ENCODE results near the gene DNAJC5G. TPM values are rescaled to one million over a fixed set of nuclear protein-coding genes. Genes with fewer than 3 reads are reported as not detected.

The DNAJC5G gene
- polyA plus RNA-seq (ENCODE audit: insufficient read length in 12 of 12), result under 1 TPM in 7 of 12 donors, not detected in 5; 0.14 to 0.74 (median 0.28) TPM
- long read RNA-seq, donor 1, result 0 reads
- long read RNA-seq, donor 2, result 0 reads
- long read RNA-seq, donor 3, result 0 reads
- long read RNA-seq, donor 4, result 0 reads
- long read RNA-seq, donor 5, result 0 reads
- long read RNA-seq, donor 6, result 0 reads
- long read RNA-seq, donor 7, result 0 reads
- long read RNA-seq, donor 8, result 0 reads
- long read RNA-seq, donor 9, result 0 reads
- long read RNA-seq, donor 10, result 0 reads
- long read RNA-seq, donor 11, result 0 reads

DNA sequence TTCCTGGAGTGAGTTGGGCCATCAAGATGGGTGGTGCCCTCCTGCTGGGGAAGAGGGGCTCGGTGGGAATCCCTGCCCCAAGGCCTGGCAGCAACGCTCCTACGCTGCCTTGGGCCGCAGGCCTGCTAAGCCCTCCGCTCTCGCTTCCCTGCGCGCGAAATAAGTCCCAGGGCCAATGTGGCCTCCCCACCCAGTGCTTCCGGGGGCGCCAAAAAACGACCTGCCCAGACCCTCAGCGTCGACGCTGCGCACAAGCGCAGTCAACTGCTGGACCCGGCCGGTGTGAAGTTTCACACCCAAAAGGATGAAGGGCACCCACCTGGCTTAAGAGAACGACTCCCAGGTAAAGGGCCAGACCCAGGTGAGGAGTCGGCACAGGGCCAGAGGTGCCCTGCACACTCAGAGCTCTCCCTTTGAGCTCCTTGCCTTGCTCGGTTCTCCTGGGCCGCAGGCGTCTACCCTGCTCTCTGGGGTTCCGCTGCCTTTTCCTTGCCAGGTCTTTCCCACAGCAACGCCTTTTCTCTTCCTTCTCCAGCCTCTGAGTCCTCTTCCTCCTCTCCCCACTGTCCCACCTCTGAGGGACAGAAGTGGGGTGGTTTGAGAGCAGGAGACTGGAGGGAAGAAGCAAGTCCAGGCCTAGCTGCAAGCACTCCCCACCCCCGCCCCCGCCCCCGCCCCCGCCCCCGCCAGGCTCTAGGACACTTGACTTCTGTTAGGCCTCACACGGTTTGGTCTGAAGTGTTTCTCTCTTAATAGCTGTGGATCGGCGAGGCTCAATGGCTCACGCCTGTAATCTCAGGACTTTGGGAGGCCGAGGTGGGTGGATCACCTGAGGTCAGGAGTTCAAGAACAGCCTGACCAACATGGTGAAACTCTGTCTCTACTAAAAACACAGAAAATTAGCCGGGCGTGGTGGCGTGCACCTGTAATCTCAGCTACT lies at the start of gene DNAJC5G:
TSS of gene DNAJC5G (plus strand) at position 223 of the 940 bp plus-strand sequence. CDS start 1,296 bp downstream, outside the sequence.
- DNase-seq, result no peak

DNA sequence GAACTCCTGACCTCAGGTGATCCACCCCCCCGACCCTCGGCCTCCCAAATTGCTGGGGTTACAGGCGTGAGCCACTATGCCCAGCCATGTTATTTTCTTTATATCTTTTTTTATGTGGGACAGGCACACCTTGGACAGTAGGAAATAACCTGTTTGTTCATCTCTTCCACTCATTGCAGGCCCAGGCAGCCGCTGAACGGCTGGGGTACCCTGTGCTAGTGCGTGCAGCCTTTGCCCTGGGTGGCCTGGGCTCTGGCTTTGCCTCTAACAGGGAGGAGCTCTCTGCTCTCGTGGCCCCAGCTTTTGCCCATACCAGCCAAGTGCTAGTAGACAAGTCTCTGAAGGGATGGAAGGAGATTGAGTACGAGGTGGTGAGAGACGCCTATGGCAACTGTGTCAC lies 49.7 kb upstream of the DNAJC5G start:
- no peak for DNase-seq

- no peak for DNase-seq
These were observed 47.7 kb upstream of the DNAJC5G start for GRCh38 chr2:27227501-27227900.

GRCh38 chr2:27231921-27232320 lies 43.3 kb upstream of the DNAJC5G start:
- DNase-seq, result no peak

- no peak for DNase-seq
These were observed 41.9 kb upstream of the DNAJC5G start for GRCh38 chr2:27233341-27233740.

GRCh38 chr2:27236136-27236535 lies 39.1 kb upstream of the DNAJC5G start:
- DNase-seq, result no peak

DNA sequence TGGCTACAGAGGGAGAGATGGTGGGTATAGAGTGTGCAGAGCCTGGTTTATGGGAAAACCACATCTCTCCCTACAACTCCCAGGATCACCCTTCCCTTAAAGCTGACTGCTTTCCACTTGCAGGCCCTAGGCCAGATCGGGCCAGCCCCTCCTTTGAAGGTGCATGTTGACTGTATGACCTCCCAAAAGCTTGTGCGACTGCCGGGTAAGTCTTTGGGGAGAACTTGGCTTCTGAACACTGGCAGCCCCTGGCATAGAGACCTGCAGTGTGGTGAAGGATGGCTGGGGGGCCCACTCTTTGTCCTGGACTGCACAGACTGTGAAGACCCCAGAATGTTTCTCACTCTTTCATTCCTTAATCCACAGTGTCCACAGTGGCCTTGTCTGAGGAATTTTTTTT lies 38.6 kb upstream of the DNAJC5G start:
- DNase-seq, result no peak

GRCh38 chr2:27237341-27237945 lies 37.8 kb upstream of the DNAJC5G start:
- DNase-seq, result no peak

DNA sequence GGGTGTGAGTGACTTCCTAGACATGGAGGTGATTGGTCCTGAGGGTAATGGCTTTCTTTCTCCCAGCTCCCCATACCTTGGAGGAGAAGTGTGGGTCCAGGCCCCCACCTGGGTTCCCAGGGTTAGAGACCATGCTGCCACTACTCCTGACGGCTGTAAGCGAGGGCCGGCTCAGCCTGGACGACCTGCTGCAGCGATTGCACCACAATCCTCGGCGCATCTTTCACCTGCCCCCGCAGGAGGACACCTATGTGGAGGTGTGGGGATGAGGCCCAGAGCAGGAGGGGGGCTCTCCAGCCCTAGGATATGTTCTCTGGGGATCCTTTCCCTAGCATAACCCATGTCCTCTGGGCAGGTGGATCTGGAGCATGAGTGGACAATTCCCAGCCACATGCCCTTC lies 36.3 kb upstream of the DNAJC5G start:
- no peak for DNase-seq

DNA sequence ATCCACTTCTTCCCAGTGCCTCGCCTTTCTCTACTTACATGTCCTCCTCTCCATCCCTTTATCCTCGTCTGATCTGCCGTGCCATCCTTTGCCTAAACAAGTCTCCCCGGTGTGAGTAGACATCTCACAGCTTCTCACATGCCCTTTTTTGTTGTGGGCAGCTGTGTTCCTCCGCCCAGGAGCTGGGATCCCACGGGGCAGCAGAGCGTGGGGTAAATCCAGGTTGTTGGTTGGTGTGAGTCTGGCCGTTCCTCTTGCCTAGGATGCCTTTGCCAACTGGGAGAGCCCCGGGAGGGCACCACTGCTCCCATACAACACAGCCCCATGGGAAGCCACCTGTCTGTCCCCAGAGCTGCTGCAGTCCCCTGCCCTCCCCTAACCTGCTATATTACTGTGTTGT lies 34.8 kb upstream of the DNAJC5G start:
- DNase-seq, result no peak

GRCh38 chr2:27241761-27242613 lies 33.2 kb upstream of the DNAJC5G start:
- DNase-seq, result no peak

DNA sequence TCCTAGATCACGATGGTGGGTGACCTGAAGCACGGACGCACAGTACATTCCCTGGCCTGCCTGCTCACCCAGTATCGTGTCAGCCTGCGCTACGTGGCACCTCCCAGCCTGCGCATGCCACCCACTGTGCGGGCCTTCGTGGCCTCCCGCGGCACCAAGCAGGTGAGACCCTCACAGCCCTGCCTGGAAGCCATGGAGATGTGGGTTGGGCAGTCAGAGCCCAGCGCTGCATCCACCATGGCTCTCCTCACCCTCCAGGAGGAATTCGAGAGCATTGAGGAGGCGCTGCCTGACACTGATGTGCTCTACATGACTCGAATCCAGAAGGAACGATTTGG lies 32.6 kb upstream of the DNAJC5G start:
- no peak for DNase-seq

DNA sequence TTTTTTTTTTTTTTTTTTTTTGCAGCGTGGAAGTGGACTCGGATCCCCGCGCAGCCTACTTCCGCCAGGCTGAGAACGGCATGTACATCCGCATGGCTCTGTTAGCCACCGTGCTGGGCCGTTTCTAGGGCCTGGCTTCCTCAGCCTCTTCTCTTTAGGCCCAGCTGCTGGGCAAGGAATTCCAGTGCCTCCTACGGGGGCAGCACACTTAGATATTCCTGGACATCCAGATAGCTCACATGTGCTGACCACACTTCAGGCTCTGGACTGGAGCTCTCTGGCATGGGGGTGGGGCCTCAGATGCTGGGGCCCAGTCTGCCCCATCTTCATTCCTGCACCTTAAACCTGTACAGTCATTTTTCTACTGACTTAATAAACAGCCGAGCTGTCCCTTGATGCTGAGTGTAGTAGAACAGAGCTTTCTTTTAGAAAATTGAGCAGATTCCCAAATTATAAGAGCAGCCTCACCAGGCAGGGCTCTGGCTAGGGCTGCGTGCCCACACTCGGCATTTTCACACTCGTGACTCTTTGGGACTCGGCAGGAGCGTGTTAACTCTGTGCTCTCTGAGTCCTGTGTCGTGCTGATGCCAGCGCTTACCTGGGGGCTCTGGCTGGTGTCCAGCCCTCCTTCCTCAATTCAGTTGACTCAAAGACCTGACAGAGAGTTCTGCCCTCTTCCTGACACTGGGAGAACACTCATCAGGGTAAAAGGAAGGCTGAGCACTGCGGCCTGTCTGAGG lies 31.7 kb upstream of the DNAJC5G start:
- DNase-seq, result no peak

DNA sequence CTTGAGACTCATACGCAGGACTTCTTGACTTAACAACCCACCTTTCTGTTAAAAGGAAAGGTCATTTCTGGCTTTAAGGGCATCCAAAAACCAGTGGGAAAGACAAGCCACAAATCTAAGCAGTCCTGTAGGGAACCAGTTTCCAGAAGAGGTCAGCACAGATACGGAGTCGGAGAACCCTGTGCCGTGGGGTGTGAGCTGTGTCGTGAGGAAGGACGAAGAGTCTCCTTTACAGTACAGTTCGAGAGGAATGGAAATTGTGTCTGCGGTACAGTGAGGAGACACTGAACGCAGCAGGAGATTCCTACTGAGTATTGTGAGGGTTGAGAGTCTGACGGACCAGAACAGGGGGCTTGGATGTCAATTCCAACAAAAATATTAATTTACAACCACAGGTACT lies 30.1 kb upstream of the DNAJC5G start:
- no peak for DNase-seq

GRCh38 chr2:27245626-27246025 lies 29.6 kb upstream of the DNAJC5G start:
- DNase-seq, result peak; percentile 28

GRCh38 chr2:27247893-27248292 lies 27.3 kb upstream of the DNAJC5G start:
- DNase-seq, result no peak

- DNase-seq, result no peak
These were observed 25.9 kb upstream of the DNAJC5G start for GRCh38 chr2:27249159-27249890.

- no peak for DNase-seq
These were observed 25.2 kb upstream of the DNAJC5G start for GRCh38 chr2:27249891-27250651.

GRCh38 chr2:27250652-27251379 lies 24.4 kb upstream of the DNAJC5G start:
- DNase-seq, result no peak
